Left ventricle myocardium superior (tissue), 1 donor: ENCODE measurements around the gene ADIG. TPM values are rescaled to one million over a fixed set of nuclear protein-coding genes. Genes with fewer than 3 reads are reported as not detected.
A peak's percentile ranks its signal among the peaks of the same experiment; 100 is the strongest.
"Not testable (repeated sequence)": the region's sequence is repeated elsewhere in the genome, so short reads cannot be mapped to it uniquely, and the experiment has no call there.

Source experiments
- ATAC-seq: fragments of 200-7000 bp; cut with Tn5 transposase; one replicate; pipeline ENCODE4 v1.9.1; 2020; ENCODE audit warnings: mild to moderate bottlenecking, moderate library complexity
- DNase-seq: peaks from one replicate; pipeline ENCODE4 v3.0.0-alpha.2; 2020
- intact Hi-C: fragments of 100-400 bp; cut with micrococcal nuclease; formaldehyde crosslinking; loops from one replicate; pipeline ENCODE4 v1.11.0; 2022
- total RNA-seq: library from RNA; stranded (reverse); fragmentation: NEBNext Ultra II Directional; extraction: Animal tissue kit (Norgen Biotek cat#: 25700); gene quantifications from one replicate; pipeline ENCODE4 v1.2.1, GENCODE V29; 2021
- donor health status: DM: no; HTN: yes; CAD: no; lungs with severe emphysema.

Gene ADIG
- total RNA-seq, 1 donor from 2014 or later, result not detected

DNA sequence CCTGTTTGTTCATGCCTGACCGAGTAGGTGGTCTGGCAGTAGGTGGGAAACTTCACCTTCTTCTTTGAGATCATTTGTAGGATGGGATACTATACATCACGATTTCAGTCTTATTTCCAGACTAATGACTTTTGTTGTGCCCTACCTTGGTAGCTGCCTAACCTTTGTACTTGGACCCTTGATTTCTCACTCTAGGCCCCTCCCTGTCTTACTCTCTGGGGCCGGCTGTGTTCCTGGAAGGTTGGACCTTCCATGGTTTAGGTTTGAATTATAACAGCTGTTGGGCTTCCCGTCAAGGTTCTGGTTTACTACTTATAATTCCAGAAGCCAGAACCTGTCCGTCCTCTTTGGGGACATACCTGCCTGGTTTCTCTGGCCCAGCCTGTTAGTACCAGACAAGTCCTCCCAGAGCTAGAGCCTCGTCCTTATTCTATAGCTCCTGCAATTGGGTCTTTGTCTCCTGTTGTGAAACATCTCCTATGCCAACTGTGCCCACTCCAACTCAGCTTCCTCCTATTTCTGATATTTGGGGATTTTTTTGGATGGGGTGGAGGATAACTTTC lies 14.9 kb upstream of the ADIG start:
- no peak for DNase-seq
- ATAC-seq, result no peak
- intact Hi-C loops, result no loop called here

- intact Hi-C loops, result no loop called here
- ATAC-seq, result no peak
- no peak for DNase-seq
Observed at GRCh38 chr20:38569747-38570525, 11.1 kb upstream of the ADIG start.

DNA sequence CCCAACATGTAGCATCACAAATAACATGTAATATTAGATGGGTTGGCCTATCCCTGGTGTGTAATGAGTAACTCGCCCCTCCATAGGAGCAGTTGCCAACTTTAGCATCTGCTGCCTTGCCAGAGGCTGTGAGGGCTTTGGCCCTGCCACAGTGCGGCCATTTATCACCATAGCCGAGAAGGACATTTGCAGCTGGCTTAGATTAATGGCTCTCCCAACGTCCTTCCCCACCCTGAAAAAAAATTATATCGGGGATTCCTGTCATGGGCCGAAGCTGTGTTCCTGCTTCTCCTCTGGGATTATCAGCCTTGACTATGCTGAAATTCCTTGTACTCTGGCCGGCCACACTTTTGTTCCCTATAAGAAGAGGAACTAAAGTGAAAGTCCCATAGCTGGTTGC lies 7.6 kb upstream of the ADIG start:
- DNase-seq, result no peak
- intact Hi-C loops, result no loop called here
- ATAC-seq, result peak; percentile 61

- peak; percentile 69 for DNase-seq
- intact Hi-C loops, result no loop called here
- ATAC-seq, result peak; percentile 87
Observed at GRCh38 chr20:38579219-38579910, 1.6 kb upstream of the ADIG start.

- DNase-seq (no peak), ATAC-seq (no peak)
- intact Hi-C loops, result no loop called here
Observed at GRCh38 chr20:38579921-38580320, 1.1 kb upstream of the ADIG start.

GRCh38 chr20:38581830-38582358 lies 897 bp downstream of the ADIG start:
- no peak for DNase-seq
- intact Hi-C loops, result no loop called here

DNA sequence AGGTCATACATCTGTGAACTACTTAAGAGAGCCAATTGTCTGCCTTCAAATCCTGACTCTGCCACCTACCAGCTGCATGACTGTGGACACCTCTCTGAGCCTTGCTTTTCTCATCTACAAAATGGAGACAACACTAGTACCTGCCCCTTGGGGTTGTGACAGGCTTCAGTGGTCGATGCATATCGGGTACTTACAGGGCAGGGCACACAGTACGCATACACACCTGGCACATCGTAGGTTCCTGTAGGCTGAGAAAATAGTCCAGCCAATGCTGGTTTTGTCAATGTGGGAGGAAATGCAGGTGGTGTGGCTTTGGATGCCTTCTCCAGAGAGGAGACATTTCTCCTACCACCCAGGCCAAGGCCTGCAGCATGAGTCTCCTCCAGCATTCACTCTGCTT lies 2.3 kb downstream of the ADIG start:
- ATAC-seq (no peak), DNase-seq (no peak)
- intact Hi-C loops, result no loop called here

More at GRCh38 chr20:38581830-38582358, 897 bp downstream of the ADIG start:
- no peak for ATAC-seq

DNA sequence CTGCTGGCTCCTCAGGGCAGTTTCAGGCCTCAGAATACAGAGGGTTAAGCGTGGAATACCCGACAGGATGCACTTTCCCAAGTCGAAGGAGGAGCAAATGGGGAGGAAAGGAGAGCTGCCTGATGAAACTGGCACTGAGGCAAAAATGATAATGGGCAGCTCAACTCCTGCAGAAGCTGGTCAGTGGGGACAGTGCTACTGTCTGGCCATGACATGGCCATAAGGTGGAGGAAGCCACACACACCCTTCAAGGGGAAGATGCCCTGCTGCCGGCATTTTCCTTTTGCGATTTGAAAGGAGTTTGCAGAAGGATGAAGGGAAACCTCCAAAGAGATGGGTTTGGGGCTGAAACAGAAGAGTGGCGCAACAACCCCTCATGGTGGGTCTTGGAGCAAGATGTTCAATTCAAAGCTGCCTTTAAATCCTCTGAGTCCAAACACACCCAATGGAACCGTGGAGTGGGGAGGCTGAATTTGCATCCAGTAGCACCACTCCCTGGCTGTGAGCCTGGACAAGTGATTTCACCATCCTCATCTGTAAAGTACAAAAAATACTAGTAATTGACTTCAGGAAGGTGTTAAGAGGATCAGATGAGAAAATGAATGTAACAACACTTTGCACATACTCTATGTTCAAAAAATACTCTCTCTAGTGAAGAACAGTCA lies 3.2 kb downstream of the ADIG start:
- intact Hi-C loops, result no loop called here
- DNase-seq (no peak), ATAC-seq (no peak)

- intact Hi-C loops, result no loop called here
- no peak for ATAC-seq
- no peak for DNase-seq
Observed at GRCh38 chr20:38585404-38586180, 4.6 kb downstream of the ADIG start.

- intact Hi-C loops, result no loop called here
- DNase-seq (no peak), ATAC-seq (no peak)
Observed at GRCh38 chr20:38586181-38586525, 5.2 kb downstream of the ADIG start.

DNA sequence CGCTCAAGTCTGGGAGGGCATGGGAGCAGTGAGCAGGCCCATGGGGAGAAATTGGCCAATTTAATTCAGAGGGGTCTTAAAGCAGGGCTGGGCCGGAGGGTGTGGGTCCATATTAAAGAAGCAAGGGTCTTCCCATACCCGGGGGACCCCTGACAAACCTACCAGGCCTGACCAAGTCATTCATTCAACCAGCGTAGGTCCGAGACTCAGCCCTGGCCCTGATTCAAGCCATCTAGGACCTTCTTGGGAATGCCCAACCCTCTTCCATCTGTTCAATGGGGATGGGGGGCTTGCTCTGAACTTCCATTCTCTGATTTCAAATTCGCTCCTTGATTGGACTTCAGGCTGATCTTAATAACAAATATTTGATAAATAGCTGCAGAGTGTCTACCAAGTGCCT lies 7.3 kb downstream of the ADIG start:
- ATAC-seq (no peak), DNase-seq (no peak)
- intact Hi-C loops, result no loop called here

GRCh38 chr20:38589351-38589750 lies 8.4 kb downstream of the ADIG start:
- ATAC-seq (no peak), DNase-seq (no peak)
- intact Hi-C loops, result no loop called here

GRCh38 chr20:38589967-38590675 lies 9.1 kb downstream of the ADIG start:
- intact Hi-C loops, result no loop called here
- DNase-seq (no peak), ATAC-seq (no peak)

DNA sequence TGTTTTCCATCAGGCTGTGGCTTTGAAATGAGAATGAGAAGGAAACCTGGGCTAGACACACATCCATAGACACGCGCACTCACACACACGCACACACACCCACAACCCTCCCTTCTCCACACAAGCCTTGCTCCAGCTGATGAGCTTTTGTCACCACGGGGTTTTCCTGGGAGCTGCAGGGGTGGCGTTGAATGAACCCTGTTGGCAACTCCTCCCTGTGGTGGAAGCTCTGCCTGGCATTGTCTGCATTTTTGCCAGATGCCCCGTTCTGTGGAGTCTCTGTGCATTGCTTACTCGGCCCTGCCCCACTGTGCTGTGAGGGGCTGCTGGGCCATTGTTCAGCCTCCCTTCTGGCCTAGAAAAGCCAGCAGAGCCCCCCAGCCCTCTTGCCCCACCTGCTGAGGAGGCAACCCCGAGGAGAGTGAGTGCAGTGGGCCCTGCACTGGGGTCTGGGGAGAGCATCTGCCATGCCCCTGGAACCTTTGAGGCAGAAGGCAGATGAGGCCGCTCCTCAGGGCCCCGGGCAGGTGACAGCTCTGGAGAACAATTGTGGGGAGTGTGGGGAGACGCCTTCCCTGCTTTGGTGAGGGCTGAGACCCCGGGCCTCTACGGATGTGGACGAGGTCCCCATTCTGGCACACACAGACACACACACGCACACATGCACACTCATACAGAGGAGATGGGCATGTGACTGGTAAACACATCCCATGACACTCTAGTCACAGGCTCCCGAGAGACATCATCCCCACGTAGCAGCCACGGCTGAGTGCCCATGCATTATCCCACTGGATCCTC lies 9.9 kb downstream of the ADIG start:
- no peak for DNase-seq
- ATAC-seq, result no peak
- intact Hi-C loops, result no loop called here

DNA sequence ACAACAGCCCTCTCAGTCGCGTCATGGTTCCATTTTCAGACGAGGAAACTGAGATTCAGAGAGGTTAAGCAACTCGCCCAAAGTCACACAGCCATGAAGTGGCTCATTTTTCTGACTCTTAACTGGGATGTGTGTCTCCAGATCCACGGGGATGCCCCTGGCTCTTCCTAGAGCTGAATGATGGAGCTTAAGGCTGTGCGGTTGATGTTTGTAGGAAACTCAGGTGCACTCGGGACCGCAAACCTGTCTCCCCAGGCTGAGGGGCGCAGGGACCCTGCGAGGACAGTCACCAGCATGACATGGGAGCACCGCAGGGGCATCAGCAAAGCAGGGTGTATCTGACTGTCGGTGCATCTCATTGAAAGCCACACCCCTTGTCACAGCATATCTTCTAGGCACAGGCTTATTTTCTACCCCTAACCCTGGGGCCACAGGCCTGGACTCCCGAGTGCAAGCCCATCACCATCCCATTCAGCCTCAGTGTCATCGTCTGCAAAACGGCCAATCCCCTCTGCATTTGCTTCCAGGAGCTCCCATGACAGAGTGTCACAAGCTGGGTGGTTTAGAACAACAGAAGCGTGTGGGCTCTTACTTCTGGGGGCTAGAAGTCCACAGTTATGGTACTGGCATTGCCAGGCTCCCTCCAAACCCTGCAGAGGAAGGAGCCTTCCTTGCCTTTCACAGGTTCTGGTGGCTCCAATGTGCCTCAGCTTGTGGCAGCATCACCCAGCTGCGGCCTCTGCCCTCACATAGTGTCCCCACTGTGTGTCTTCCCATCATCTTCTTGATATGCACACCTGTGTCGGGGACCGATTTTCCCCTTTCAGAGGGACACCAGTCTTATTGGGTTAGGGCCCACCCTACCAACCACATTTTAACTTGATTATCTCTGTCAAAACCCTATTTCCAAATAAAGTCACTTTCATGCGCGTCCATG lies 10.7 kb downstream of the ADIG start:
- intact Hi-C loops, result no loop called here
- ATAC-seq, result no peak

DNA sequence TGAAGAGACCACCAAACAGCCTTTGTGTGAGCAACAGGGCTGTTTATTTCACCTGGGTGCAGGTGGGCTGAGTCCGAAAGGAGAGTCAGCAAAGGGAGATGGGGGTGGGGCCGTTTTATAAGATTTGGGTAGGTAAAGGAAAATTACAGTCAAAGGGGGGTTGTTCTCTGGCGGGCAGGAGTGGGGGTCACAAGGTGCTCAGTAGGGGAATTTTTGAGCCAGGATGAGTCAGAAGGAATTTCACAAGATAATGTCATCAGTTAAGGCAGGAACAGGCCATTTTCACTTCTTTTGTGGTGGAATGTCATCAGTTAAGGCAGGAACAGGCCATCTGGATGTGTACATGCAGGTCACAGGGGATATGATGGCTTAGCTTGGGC lies 11.4 kb downstream of the ADIG start:
- intact Hi-C loops, ATAC-seq, DNase-seq: not testable (repeated sequence)

More for the DNA sequence above, 10.7 kb downstream of the ADIG start:
- no peak for DNase-seq

GRCh38 chr20:38594281-38594680 lies 13.3 kb downstream of the ADIG start:
- intact Hi-C loops, ATAC-seq, DNase-seq: not testable (repeated sequence)
